NCI-H2227 (cell line): ENCODE measurements around the gene FADS6.

Experiments used
- DNase-seq: peaks from one replicate; lab custom pipeline; 2025; ENCODE audit not compliant: unreplicated experiment; lab: John Stamatoyannopoulos, UW

The FADS6 gene

GRCh38 chr17:74833501-74834377 lies 59.7 kb downstream of the FADS6 start:
- peak; percentile 61 for DNase-seq

- no peak for DNase-seq
Measured at GRCh38 chr17:74832421-74832820, 61.0 kb downstream of the FADS6 start.

GRCh38 chr17:74831444-74832146 lies 61.8 kb downstream of the FADS6 start:
- peak; percentile 32 for DNase-seq

- no peak for DNase-seq
Measured at GRCh38 chr17:74830861-74831260, 62.6 kb downstream of the FADS6 start.

- no peak for DNase-seq
Measured at GRCh38 chr17:74827800-74828199, 65.6 kb downstream of the FADS6 start.
